K562 (cell line): ENCODE results near the gene CHPF. TPM values are rescaled to one million over a fixed set of nuclear protein-coding genes. Genes with fewer than 3 reads are reported as not detected.

Experiments
- ATF1 ChIP-seq, 2 experiments: fragments of 450-650 bp in 1 of 2; IDR thresholded peaks; 2 replicates each; pipeline ENCODE4 v1.6.1; 2016; ENCODE audit warnings: missing compliant biosample characterization in 1 of 2, missing genetic modification characterization in 1 of 2
- ATF7 ChIP-seq: fragments of 450-650 bp; IDR thresholded peaks from 2 replicates; pipeline ENCODE4 v1.7.1; 2014; ENCODE audit warnings: mild to moderate bottlenecking, moderate library complexity
- CBFB ChIP-seq: sonication (generic); formaldehyde crosslinking; IDR thresholded peaks from 2 replicates; pipeline ENCODE4 v1.4.0; 2020; ENCODE audit warnings: mild to moderate bottlenecking, missing genetic modification reagents
- CCNT2 ChIP-seq: IDR thresholded peaks from 2 replicates; pipeline ENCODE4 v1.6.1; 2011; ENCODE audit warnings: borderline replicate concordance, low read depth, mild to moderate bottlenecking, moderate library complexity, mixed read lengths, low read length; ENCODE audit not compliant: insufficient read length; ENCODE audit errors: extremely low read depth
- CHD4 ChIP-seq: fragments of 200-600 bp; sonication (generic); IDR thresholded peaks from 3 replicates; pipeline ENCODE4 v1.6.1; 2012; ENCODE audit warnings: low read depth, mild to moderate bottlenecking, mixed read lengths, low read length, inconsistent platforms; ENCODE audit not compliant: insufficient read depth, insufficient replicate concordance, poor library complexity, severe bottlenecking
- GTF3C2 ChIP-seq: IDR thresholded peaks from 3 replicates; pipeline ENCODE4 v1.6.1; 2011; ENCODE audit warnings: borderline replicate concordance, mild to moderate bottlenecking, moderate library complexity; ENCODE audit not compliant: insufficient read length; ENCODE audit errors: extremely low read depth
- HDAC8 ChIP-seq: fragments of 450-650 bp; IDR thresholded peaks from 2 replicates; pipeline ENCODE4 v1.6.1; 2016; ENCODE audit warnings: mild to moderate bottlenecking, missing genetic modification characterization, moderate library complexity, missing compliant biosample characterization
- NONO ChIP-seq, 2 experiments: fragments of 200-400 bp in 1 of 2; fragments of 450-650 bp in 1 of 2; formaldehyde crosslinking in 1 of 2; IDR thresholded peaks; 2 replicates each; pipeline ENCODE4 v1.6.1; 2017; ENCODE audit warnings: low read depth in 2 of 2, mild to moderate bottlenecking in 2 of 2, moderate library complexity in 2 of 2, low read length in 1 of 2
- PATZ1 ChIP-seq: fragments of 250-450 bp; sonication (Bioruptor Pico); IDR thresholded peaks from 2 replicates; pipeline ENCODE4 v1.5.0; 2020; ENCODE audit warnings: mild to moderate bottlenecking, borderline replicate concordance
- SLC30A9 ChIP-seq: fragments of 250-450 bp; sonication (Bioruptor Pico); IDR thresholded peaks from 2 replicates; pipeline ENCODE4 v1.8.0; 2022; ENCODE audit warnings: mild to moderate bottlenecking, moderate library complexity
- SRF ChIP-seq, 2 experiments: fragments of 250-450, 450-650 bp in 1 of 2; sonication (Bioruptor Pico) in 1 of 2; sonication (generic) in 1 of 2; formaldehyde crosslinking; IDR thresholded peaks; 2 replicates each; pipeline versions ENCODE4 v1.5.0 to v1.5.1; 2020 to 2022; ENCODE audit warnings: mild to moderate bottlenecking in 1 of 2, missing genetic modification reagents in 1 of 2
- THAP12 ChIP-seq: fragments of 250-450 bp; sonication (Bioruptor Pico); IDR thresholded peaks from 2 replicates; pipeline ENCODE4 v1.9.0; 2021; ENCODE audit warnings: mild to moderate bottlenecking, inconsistent platforms
- USF1 ChIP-seq: sonication (generic); formaldehyde crosslinking; IDR thresholded peaks from 2 replicates; pipeline ENCODE4 v1.9.0; 2022; ENCODE audit warnings: mild to moderate bottlenecking, missing genetic modification reagents
- ZFX ChIP-seq: sonication (generic); formaldehyde crosslinking; IDR thresholded peaks from 2 replicates; pipeline ENCODE4 v1.8.0; 2022; ENCODE audit warnings: mild to moderate bottlenecking, missing genetic modification reagents, moderate library complexity
- ZNF175 ChIP-seq: fragments of 200-800 bp; sonication (Bioruptor generic); IDR thresholded peaks from 2 replicates; pipeline ENCODE4 v1.6.1; 2016; ENCODE audit warnings: low read depth, mild to moderate bottlenecking, missing genetic modification characterization, missing compliant biosample characterization
- ZNF232 ChIP-seq: sonication (generic); formaldehyde crosslinking; IDR thresholded peaks from 2 replicates; pipeline ENCODE4 v1.8.0; 2022; ENCODE audit warnings: mild to moderate bottlenecking, missing genetic modification reagents
- ZNF431 ChIP-seq: sonication (generic); formaldehyde crosslinking; IDR thresholded peaks from 2 replicates; pipeline ENCODE4 v1.8.0; 2022; ENCODE audit warnings: mild to moderate bottlenecking, missing genetic modification reagents
- polyA plus RNA-seq, 8 experiments: library from polyadenylated mRNA; depleted of rRNA in 4 of 8; stranded (reverse) in 5 of 8; unstranded in 3 of 8; fragments of >200 nt; fragmentation: Nextera tagmentation in 2 of 8; fragmentation: Illumina TruSeq in 1 of 8; extraction: Ambion mirVana in 2 of 8; extraction: Trizol in 1 of 8; gene quantifications; 2 replicates each; pipeline versions ENCODE4 v1.2.1 to v1.2.3, GENCODE V29; 2011 to 2014; ENCODE audit warnings: inconsistent platforms in 1 of 8, missing spikeins in 1 of 8
- total RNA-seq, 7 experiments: library from RNA; depleted of rRNA in 6 of 7; stranded (reverse); fragments of >200 nt in 6 of 7; fragmentation: Illumina TruSeq in 2 of 7; extraction: Trizol in 2 of 7; gene quantifications; 2 replicates each; pipeline versions ENCODE4 v1.2.1 to v1.2.3, GENCODE V29; 2011 to 2021; ENCODE audit warnings: low replicate concordance in 1 of 7

The CHPF gene
- total and polyA plus RNA-seq, 9 of the 15 experiments (the other 6 are each of a cell fraction or from before 2014, with no cell fraction given), result 0.15 to 57.2 (median 7.9) TPM

GRCh38 chr2:219551441-219552381, 8.1 kb upstream of the CHPF start (continued):
- no peak for TF ChIP-seq GTF3C2
- 0 out of 2 replicates have a peak, but pooled peaks have one; percentile 14 for TF ChIP-seq USF1 (CRISPR knock-in tag)
- no peak for TF ChIP-seq NONO (IDR thresholded peaks at IDR 0.05; ENCODE audit: low read depth in 2 of 2, low read length in 1 of 2)
- TF ChIP-seq ZFX, result no peak
- TF ChIP-seq PATZ1 (CRISPR knock-in tag), result no peak
- TF ChIP-seq THAP12 (CRISPR knock-in tag), result no peak
- TF ChIP-seq ZNF232, result no peak
- no peak for TF ChIP-seq ZNF175
- TF ChIP-seq HDAC8, result no peak
- TF ChIP-seq CCNT2, result no peak
- no peak for TF ChIP-seq CBFB
- no peak for TF ChIP-seq ATF1 (CRISPR knock-in tag; IDR thresholded peaks at IDR 0.05)
- TF ChIP-seq ATF1 (tag; IDR thresholded peaks at IDR 0.05), result peak; percentile 54
- no peak for TF ChIP-seq ZNF431 (CRISPR knock-in tag)
- no peak for TF ChIP-seq SRF (CRISPR knock-in tag; IDR thresholded peaks at IDR 0.05)
- no peak for TF ChIP-seq CHD4
- no peak for TF ChIP-seq SLC30A9 (CRISPR knock-in tag)
- no peak for TF ChIP-seq ATF7
